ENCODE results near the gene NXPH3. TPM values are rescaled to one million over a fixed set of nuclear protein-coding genes. Genes with fewer than 3 reads are reported as not detected.

NXPH3 gene
- total RNA-seq, 1 donor from 2014 or later = not detected

DNA sequence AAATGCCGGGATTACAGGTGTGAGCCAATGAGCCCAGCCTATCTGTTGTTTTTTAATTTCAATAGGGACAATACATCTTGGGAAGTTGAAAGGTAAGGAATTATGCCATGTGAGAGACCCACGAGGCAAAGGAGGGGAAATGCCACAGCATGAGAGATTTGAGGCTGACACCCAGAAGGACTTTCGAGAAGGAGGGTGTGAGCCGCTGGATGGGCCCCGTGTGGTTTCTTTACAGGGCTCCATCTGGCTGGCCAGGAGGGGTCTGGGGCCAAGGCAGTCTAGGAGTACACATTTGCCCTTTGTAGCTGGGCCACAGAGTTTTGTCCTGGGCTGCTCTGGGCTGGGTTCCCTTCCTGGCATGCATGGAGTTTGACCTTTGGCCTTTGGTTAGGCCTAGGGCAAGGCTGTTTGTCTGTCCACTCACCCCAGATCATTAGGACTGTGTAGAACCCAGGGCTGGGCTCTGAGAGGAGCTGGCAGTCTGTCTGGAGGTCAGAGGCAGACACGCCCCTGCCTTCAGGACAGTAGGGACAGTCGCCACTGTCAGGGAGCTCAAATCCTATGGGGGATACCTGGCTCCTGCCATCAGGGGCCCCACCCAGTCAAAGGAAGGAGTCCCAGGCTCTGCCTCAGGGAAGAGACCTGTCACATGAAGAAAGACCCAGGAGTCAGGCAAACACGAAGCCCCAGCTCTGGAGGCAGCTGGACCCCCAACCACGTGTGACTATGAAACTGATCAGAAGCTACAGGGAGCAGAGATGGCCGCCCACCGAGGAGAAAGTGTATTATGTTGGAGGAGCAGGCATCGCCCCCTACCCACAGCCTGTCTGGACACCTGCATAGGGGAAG, 24.2 kb upstream of the NXPH3 start:
- Mint-ChIP-seq H3K4me1 (no peaks in the 10 kb centered on the region), H3K4me3 (no peak overlapping the region), H3K27ac (no peak overlapping the region), H3K36me3 (ENCODE audit: low read depth) (no peaks in the 10 kb centered on the region), H3K9me3 (no peaks in the 10 kb centered on the region), H3K27me3 (peaks cover 2% of the 10 kb centered on the region)
- CTCF ChIA-PET = no interaction called here
- POLR2A ChIA-PET = no interaction called here
- intact Hi-C loops (cut with micrococcal nuclease) = no loop called here
- ATAC-seq (ENCODE audit: low read depth) (no peak), DNase-seq (no peak)
- TF ChIP-seq, protein P1, sequence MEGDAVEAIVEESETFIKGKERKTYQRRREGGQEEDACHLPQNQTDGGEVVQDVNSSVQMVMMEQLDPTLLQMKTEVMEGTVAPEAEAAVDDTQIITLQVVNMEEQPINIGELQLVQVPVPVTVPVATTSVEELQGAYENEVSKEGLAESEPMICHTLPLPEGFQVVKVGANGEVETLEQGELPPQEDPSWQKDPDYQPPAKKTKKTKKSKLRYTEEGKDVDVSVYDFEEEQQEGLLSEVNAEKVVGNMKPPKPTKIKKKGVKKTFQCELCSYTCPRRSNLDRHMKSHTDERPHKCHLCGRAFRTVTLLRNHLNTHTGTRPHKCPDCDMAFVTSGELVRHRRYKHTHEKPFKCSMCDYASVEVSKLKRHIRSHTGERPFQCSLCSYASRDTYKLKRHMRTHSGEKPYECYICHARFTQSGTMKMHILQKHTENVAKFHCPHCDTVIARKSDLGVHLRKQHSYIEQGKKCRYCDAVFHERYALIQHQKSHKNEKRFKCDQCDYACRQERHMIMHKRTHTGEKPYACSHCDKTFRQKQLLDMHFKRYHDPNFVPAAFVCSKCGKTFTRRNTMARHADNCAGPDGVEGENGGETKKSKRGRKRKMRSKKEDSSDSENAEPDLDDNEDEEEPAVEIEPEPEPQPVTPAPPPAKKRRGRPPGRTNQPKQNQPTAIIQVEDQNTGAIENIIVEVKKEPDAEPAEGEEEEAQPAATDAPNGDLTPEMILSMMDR (IDR thresholded peaks at IDR 0.05) = no peak

DNA sequence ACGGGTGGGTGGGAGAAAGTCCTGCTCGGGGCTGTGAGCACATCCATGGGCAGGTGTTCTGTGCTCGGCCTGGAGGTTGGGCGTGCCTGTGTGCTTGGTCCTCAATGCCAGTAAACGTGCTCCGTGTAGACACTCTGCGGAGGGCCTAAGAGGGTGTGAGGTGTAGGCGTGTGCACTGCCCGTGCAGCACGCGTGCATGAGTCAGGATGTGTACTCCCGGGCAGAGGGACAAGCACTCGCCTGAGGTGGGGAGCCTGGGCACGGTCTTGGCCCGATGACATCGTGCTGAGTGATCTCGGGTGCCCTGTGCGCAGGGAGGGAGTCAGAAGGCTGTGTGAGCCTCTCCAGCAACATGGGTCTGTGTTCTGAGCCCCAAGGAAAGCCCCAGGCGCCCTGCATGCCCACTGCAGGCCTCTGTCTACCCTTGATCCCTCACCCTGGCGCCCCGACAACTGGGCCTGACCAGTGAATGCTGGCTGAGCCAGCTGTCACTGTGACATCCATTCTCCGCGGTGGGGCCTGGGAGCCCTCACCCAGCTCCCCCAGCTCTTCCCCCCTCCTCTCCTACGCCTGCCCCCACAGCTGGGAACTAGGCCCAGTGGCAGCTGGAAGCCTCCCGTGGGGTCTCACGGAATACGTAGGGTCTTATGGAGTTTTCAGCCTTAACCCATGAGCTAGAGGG, 23.5 kb upstream of the NXPH3 start:
- H3K27me3 Mint-ChIP-seq = peaks cover 2% of the 10 kb centered on the region
- H3K36me3 Mint-ChIP-seq (ENCODE audit: low read depth) = no peaks in the 10 kb centered on the region
- CTCF ChIA-PET = interaction anchor here (1.1 kb wide), 1 partner anchor 116 kb away, joined by 3 read pairs; no protein-coding TSS in a partner anchor
- H3K4me3 Mint-ChIP-seq = no peak overlapping the region
- H3K4me1 Mint-ChIP-seq = no peaks in the 10 kb centered on the region
- ATAC-seq (ENCODE audit: low read depth) (no peak), DNase-seq (no peak)
- TF ChIP-seq, protein P1 (IDR thresholded peaks at IDR 0.05) = no peak
- POLR2A ChIA-PET = no interaction called here
- intact Hi-C loops (cut with micrococcal nuclease) = no loop called here
- no peaks in the 10 kb centered on the region for H3K9me3 Mint-ChIP-seq
- H3K27ac Mint-ChIP-seq = no peak overlapping the region

DNA sequence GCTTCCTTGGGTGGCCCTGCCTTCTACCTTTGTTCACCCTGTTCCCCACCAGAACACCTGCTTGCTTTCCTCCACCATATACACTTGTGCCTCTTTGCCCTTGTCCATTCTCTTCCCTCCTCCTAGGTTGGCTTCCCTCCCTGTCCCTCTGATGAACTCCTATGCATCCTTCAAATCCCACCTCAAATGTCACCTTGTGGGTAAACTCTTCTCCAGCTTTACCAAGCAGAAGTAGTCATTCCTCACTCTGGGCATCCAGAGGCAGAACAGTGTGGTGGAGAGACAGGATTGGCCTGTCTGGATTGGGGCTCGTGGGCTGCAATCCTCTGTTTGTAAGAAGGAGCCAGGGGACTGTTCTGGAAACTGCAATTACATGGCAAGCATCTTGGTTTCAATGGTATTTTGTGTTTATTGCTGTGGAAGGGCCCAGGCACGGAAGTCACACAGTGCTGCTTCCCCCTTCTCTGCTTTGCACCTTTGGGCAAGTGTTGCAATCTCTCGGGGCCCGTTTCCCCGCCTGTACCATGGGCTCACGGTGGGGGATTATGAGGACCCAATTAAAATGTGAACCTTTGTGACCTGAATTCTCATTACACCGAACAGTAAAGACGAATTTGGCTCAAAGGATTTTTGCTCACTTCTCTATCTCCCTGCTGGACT, 21.9 kb upstream of the NXPH3 start:
- no peak overlapping the region for H3K4me3 Mint-ChIP-seq
- ATAC-seq (ENCODE audit: low read depth) = no peak
- ChIA-PET CTCF (interaction anchor here (0.7 to 1.1 kb wide), 2 partner anchors 118 to 898 kb away, joined by 3 read pairs; no protein-coding TSS in a partner anchor), POLR2A (no interaction called here)
- H3K27ac Mint-ChIP-seq = no peak overlapping the region
- intact Hi-C loops (cut with micrococcal nuclease) = no loop called here
- H3K9me3 Mint-ChIP-seq = no peaks in the 10 kb centered on the region
- no peak for DNase-seq
- peaks cover 4% of the 10 kb centered on the region for H3K27me3 Mint-ChIP-seq
- no peaks in the 10 kb centered on the region for H3K36me3 Mint-ChIP-seq (ENCODE audit: low read depth)
- H3K4me1 Mint-ChIP-seq = no peaks in the 10 kb centered on the region
- TF ChIP-seq, protein P1 (IDR thresholded peaks at IDR 0.05) = no peak

DNA sequence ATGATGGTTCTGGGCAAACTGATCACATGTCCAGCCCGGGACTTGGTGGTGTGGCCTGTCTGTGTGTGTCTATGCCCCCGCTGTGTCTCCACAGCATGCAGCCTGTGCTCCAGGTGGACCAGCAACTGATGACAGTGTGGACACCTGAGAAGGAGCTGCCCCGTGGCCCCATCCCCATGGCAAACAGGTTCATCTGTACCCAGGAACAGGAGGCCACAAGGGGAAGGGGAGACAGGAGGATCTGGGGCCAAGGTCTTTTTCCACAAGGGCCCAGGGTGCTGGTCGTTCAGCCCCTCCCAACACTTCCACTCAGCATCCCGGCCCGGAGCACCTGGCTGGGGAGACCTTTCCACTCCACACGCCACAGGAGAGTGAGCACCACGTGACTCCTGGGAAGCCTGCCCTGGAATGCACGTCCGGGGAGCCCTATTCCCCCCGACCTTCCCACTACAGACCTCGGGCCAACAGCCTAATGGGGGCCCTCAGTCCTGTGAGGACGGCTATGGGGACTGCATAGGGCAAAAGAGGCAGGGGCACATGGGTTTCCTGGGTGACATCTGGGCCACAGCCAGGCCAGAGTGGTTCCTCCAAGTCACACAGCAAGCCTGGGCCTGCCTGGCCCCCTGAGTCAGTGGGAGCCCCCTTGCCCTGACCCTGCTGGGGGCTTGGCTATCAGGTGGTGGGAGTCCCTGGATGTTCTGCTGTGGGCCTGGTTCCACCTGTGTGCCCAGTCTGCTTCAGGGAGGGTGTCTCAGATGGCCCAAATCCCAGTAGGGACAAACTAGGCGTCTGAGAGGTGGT, 20.8 kb upstream of the NXPH3 start:
- Mint-ChIP-seq H3K36me3 (ENCODE audit: low read depth) (no peaks in the 10 kb centered on the region), H3K4me3 (no peak overlapping the region), H3K27me3 (peaks cover 8% of the 10 kb centered on the region), H3K9me3 (no peaks in the 10 kb centered on the region), H3K4me1 (no peaks in the 10 kb centered on the region), H3K27ac (no peak overlapping the region)
- DNase-seq (no peak), ATAC-seq (ENCODE audit: low read depth) (no peak)
- intact Hi-C loops (cut with micrococcal nuclease) = no loop called here
- TF ChIP-seq, protein P1 (IDR thresholded peaks at IDR 0.05) = no peak
- ChIA-PET POLR2A (interaction anchor here (0.5 to 0.6 kb wide), 2 partner anchors 123 to 215 kb away, joined by 7 read pairs; no protein-coding TSS in a partner anchor), CTCF (interaction anchor here (0.7 to 4.7 kb wide), 7 partner anchors 59 to 897 kb away, joined by 3 to 125 read pairs (median 10); partner anchors contain the start of gene NGFR)
